ENCODE data around the gene RPS6KA1. TPM values are rescaled to one million over a fixed set of nuclear protein-coding genes. Genes with fewer than 3 reads are reported as not detected.
"Not testable (repeated sequence)": the region's sequence is repeated elsewhere in the genome, so short reads cannot be mapped to it uniquely, and the experiment has no call there.

Gene RPS6KA1
- polyA plus RNA-seq, 3 donors, result 116 to 189 (median 188) TPM

- Histone ChIP-seq H3K36me3 (replicated peaks in 1 of 2; ENCODE audit: control insufficient read depth in 1 of 2, insufficient read depth in 2 of 2, low read length in 2 of 2) (no peaks in the 10 kb centered on the region), H3K4me2 (replicated peaks; ENCODE audit: extremely low read depth, low read length, poor library complexity, severe bottlenecking) (peak overlapping the region; percentile 22), H3K4me3 (replicated peaks in 1 of 3; ENCODE audit: low read depth in 2 of 3, low read length in 3 of 3) (no peak overlapping the region), H3K27ac (ENCODE audit: low read depth in 1 of 2, low read length in 2 of 2) (peak overlapping the region; percentile 75 to 82), H4K20me1 (ENCODE audit: insufficient read depth, low read length) (peaks cover under 1% of the 10 kb centered on the region), H3K79me2 (ENCODE audit: insufficient read depth, low read length) (no peaks in the 10 kb centered on the region), H3K27me3 (ENCODE audit: control insufficient read depth in 2 of 2, insufficient read depth in 2 of 2, low read length in 2 of 2) (no peaks in the 10 kb centered on the region), H2AFZ (ENCODE audit: insufficient read depth, low read depth, low read length, poor library complexity, severe bottlenecking) (peak overlapping the region; percentile 18), H3K9ac (ENCODE audit: insufficient read depth, low read length, poor library complexity, severe bottlenecking) (peak overlapping the region; percentile 7), H3K4me1 (ENCODE audit: control insufficient read depth in 1 of 2, insufficient read depth in 2 of 2, low read length in 2 of 2) (peaks cover 41% of the 10 kb centered on the region in 2 donors), H3K9me3 (replicated peaks in 1 of 2; ENCODE audit: control insufficient read depth in 1 of 2, insufficient read depth in 1 of 2, low read length in 2 of 2) (no peaks in the 10 kb centered on the region)
- WGBS (ENCODE audit: insufficient coverage), result 30% methylated on average over 3 of the region's 6 CpGs
- H3K27ac Mint-ChIP-seq, result peak overlapping the region; percentile 68 to 95 (median 89)
- H3K4me1 Mint-ChIP-seq, result peaks cover 43% of the 10 kb centered on the region
- H3K27me3 Mint-ChIP-seq (ENCODE audit: low read depth in 3 of 3), result peaks cover 0 to 2% (median 1%) of the 10 kb centered on the region in 3 donors
- TF ChIP-seq CTCF (IDR thresholded peaks at IDR 0.05), result no peak
- peak; percentile 87 to 95 (median 88) for DNase-seq
- peaks cover 0 to 1% (median 0%) of the 10 kb centered on the region in 7 donors for H3K9me3 Mint-ChIP-seq
- H3K36me3 Mint-ChIP-seq, result peaks cover 0 to 2% of the 10 kb centered on the region in 2 donors
- H3K4me3 Mint-ChIP-seq, result peak overlapping the region; percentile 49 to 59
- intact Hi-C loops (cut with micrococcal nuclease), result loop anchor here (1.0 to 5.0 kb wide), 2 partner anchors 41 kb away; no protein-coding TSS in a partner anchor
Measured at GRCh38 chr1:26582836-26583460, 53.4 kb downstream of the RPS6KA1 start.

DNA sequence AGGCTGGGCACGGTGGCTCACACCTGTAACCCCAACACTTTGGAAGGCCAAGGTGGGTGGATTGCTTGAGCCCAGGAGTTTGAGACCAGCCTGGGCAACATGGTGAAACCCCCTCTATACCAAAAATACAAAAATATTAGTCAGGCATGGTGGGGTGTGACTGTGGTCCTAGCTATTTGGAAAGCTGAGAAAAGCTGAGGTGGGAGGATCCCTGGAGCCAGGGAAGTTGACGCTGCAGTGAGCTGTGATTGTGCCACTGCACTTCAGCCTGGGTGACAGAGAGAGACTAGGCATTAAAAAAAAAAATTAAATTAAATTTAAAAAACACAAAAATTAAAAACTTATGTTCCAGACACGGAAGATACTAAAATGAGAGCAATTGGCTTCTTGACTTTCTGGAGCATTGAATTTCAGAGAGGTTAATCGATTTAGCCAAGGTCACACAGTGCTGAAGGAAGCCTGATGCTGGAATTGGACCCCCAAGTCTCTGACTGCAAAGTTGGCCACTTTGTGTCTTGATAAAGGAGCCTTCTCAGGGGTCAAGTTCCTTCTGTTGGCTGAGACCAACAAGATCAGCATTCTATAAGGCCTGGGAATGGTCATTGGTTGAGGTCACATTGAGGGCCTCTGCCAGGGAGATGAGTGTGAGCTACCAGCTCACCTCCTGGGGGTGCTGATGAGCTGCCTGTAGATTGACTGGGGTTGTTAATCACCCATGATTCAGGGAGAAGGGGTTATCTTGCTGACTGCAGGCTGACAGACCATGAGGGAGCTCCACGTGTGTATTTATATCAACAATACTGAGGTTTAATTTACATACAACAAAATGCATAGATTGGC, 54.3 kb downstream of the RPS6KA1 start:
- H3K4me3 Mint-ChIP-seq, result no peak overlapping the region
- Histone ChIP-seq H3K4me3 (replicated peaks in 1 of 3; ENCODE audit: low read depth in 2 of 3, low read length in 3 of 3) (no peak overlapping the region), H3K9me3 (replicated peaks in 1 of 2; ENCODE audit: control insufficient read depth in 1 of 2, insufficient read depth in 1 of 2, low read length in 2 of 2) (peaks cover 4 to 6% of the 10 kb centered on the region in 2 donors), H3K27ac (ENCODE audit: low read depth in 1 of 2, low read length in 2 of 2) (peak overlapping the region; percentile 75 to 82), H3K27me3 (ENCODE audit: control insufficient read depth in 2 of 2, insufficient read depth in 2 of 2, low read length in 2 of 2) (no peaks in the 10 kb centered on the region), H4K20me1 (ENCODE audit: insufficient read depth, low read length) (no peaks in the 10 kb centered on the region), H3K9ac (ENCODE audit: insufficient read depth, low read length, poor library complexity, severe bottlenecking) (no peak overlapping the region), H3K79me2 (ENCODE audit: insufficient read depth, low read length) (no peaks in the 10 kb centered on the region), H2AFZ (ENCODE audit: insufficient read depth, low read depth, low read length, poor library complexity, severe bottlenecking) (no peak overlapping the region), H3K36me3 (replicated peaks in 1 of 2; ENCODE audit: control insufficient read depth in 1 of 2, insufficient read depth in 2 of 2, low read length in 2 of 2) (no peaks in the 10 kb centered on the region), H3K4me2 (replicated peaks; ENCODE audit: extremely low read depth, low read length, poor library complexity, severe bottlenecking) (no peak overlapping the region), H3K4me1 (ENCODE audit: control insufficient read depth in 1 of 2, insufficient read depth in 2 of 2, low read length in 2 of 2) (peaks cover 41% of the 10 kb centered on the region in 2 donors)
- H3K9me3 Mint-ChIP-seq, result peaks cover 0 to 6% (median 5%) of the 10 kb centered on the region in 7 donors
- H3K27ac Mint-ChIP-seq, result peak overlapping the region; percentile 68 to 95 (median 89)
- WGBS (ENCODE audit: insufficient coverage), result 88% methylated on average over 4 of the region's 5 CpGs
- intact Hi-C loops (cut with micrococcal nuclease), result loop anchor here (1.0 to 5.0 kb wide), 2 partner anchors 42 kb away; no protein-coding TSS in a partner anchor
- H3K36me3 Mint-ChIP-seq, result peaks cover 0 to 2% of the 10 kb centered on the region in 2 donors
- peak; percentile 37 to 60 (median 38) for DNase-seq
- H3K27me3 Mint-ChIP-seq (ENCODE audit: low read depth in 3 of 3), result peaks cover 0 to 2% (median 1%) of the 10 kb centered on the region in 3 donors
- peak; percentile 56 for TF ChIP-seq CTCF (IDR thresholded peaks at IDR 0.05)
- H3K4me1 Mint-ChIP-seq, result peaks cover 40% of the 10 kb centered on the region

GRCh38 chr1:26584588-26584987, 55.0 kb downstream of the RPS6KA1 start:
- H3K27ac ChIP-seq (ENCODE audit: low read depth in 1 of 2, low read length in 2 of 2); H3K79me2 ChIP-seq (ENCODE audit: insufficient read depth, low read length); H3K9ac ChIP-seq (ENCODE audit: insufficient read depth, low read length, poor library complexity, severe bottlenecking); H3K4me3 Mint-ChIP-seq; H3K4me3 ChIP-seq (replicated peaks in 1 of 3; ENCODE audit: low read depth in 2 of 3, low read length in 3 of 3); H3K4me2 ChIP-seq (replicated peaks; ENCODE audit: extremely low read depth, low read length, poor library complexity, severe bottlenecking); H3K27me3 ChIP-seq (ENCODE audit: control insufficient read depth in 2 of 2, insufficient read depth in 2 of 2, low read length in 2 of 2); H3K36me3 ChIP-seq (replicated peaks in 1 of 2; ENCODE audit: control insufficient read depth in 1 of 2, insufficient read depth in 2 of 2, low read length in 2 of 2); H4K20me1 ChIP-seq (ENCODE audit: insufficient read depth, low read length); H3K36me3 Mint-ChIP-seq; H3K27me3 Mint-ChIP-seq (ENCODE audit: low read depth in 3 of 3); DNase-seq; H3K9me3 ChIP-seq (replicated peaks in 1 of 2; ENCODE audit: control insufficient read depth in 1 of 2, insufficient read depth in 1 of 2, low read length in 2 of 2); H2AFZ ChIP-seq (ENCODE audit: insufficient read depth, low read depth, low read length, poor library complexity, severe bottlenecking): not testable (repeated sequence)
- Mint-ChIP-seq H3K4me1 (peaks cover 40% of the 10 kb centered on the region), H3K27ac (peak overlapping the region in 2 of 7 donors; percentile 22 to 77), H3K9me3 (peaks cover 0 to 11% (median 5%) of the 10 kb centered on the region in 7 donors)
- no CpG with 5 or more reads among the region's 4 CpGs for WGBS (ENCODE audit: insufficient coverage)
- intact Hi-C loops (cut with micrococcal nuclease), result loop anchor here in 1 of 2 donors (5.0 kb wide), 1 partner anchor 42 kb away; no protein-coding TSS in a partner anchor
- H3K4me1 ChIP-seq (ENCODE audit: control insufficient read depth in 1 of 2, insufficient read depth in 2 of 2, low read length in 2 of 2), result peaks cover 41% of the 10 kb centered on the region in 2 donors

Measured in CD14-positive monocyte (primary cell).